OCI-M2 (cell line): ENCODE results near the gene ZSWIM1.

ENCODE experiments used
- DNase-seq: peaks from one replicate; lab custom pipeline; 2025; ENCODE audit not compliant: unreplicated experiment; lab: John Stamatoyannopoulos, UW

Gene ZSWIM1

GRCh38 chr20:45907219-45907948 is 26.4 kb downstream of the ZSWIM1 start:
- no peak for DNase-seq

GRCh38 chr20:45908084-45908483 is 27.1 kb downstream of the ZSWIM1 start:
- DNase-seq: no peak

GRCh38 chr20:45909336-45909808 is 28.3 kb downstream of the ZSWIM1 start:
- DNase-seq: no peak

- no peak for DNase-seq
Observed at GRCh38 chr20:45909817-45910669, 29.0 kb downstream of the ZSWIM1 start.

GRCh38 chr20:45910670-45911485 is 29.9 kb downstream of the ZSWIM1 start:
- DNase-seq: peak; percentile 96

- peak; percentile 43 for DNase-seq
Observed at GRCh38 chr20:45911486-45912343, 30.7 kb downstream of the ZSWIM1 start, which contains the start of gene PLTP. TSS of gene PLTP (minus strand) at chr20:45912155. CDS start at chr20:45911452, 703 bp downstream.

GRCh38 chr20:45912344-45912682 is 31.3 kb downstream of the ZSWIM1 start:
- DNase-seq: no peak

GRCh38 chr20:45913116-45913515 is 32.1 kb downstream of the ZSWIM1 start:
- no peak for DNase-seq

GRCh38 chr20:45917790-45918141 is 36.7 kb downstream of the ZSWIM1 start:
- DNase-seq: no peak

GRCh38 chr20:45918182-45918737 is 37.2 kb downstream of the ZSWIM1 start:
- no peak for DNase-seq

- DNase-seq: no peak
Observed at GRCh38 chr20:45918779-45919537, 37.9 kb downstream of the ZSWIM1 start.

- no peak for DNase-seq
Observed at GRCh38 chr20:45919542-45920399, 38.7 kb downstream of the ZSWIM1 start.

GRCh38 chr20:45920462-45921336 is 39.7 kb downstream of the ZSWIM1 start:
- no peak for DNase-seq

- no peak for DNase-seq
Observed at GRCh38 chr20:45921337-45922189, 40.5 kb downstream of the ZSWIM1 start.

- DNase-seq: no peak
Observed at GRCh38 chr20:45924391-45925261, 43.6 kb downstream of the ZSWIM1 start.
